Activated naive CD8-positive, alpha-beta T cell treated with anti-CD3 and anti-CD28 coated beads for 36 hours (primary cell): ENCODE data around the gene ST7L. TPM values are rescaled to one million over a fixed set of nuclear protein-coding genes. Genes with fewer than 3 reads are reported as not detected.

Experiments used
- DNase-seq: peaks from one replicate; pipeline ENCODE4 v3.0.0; 2021
- H3K27ac Mint-ChIP-seq: one replicate; pipeline ENCODE4 v1.8.0; 2022; ENCODE audit warnings: mild to moderate bottlenecking, moderate library complexity, mixed read lengths
- H3K27me3 Mint-ChIP-seq: one replicate; pipeline ENCODE4 v1.8.0; 2022; ENCODE audit warnings: mild to moderate bottlenecking, mixed read lengths
- H3K36me3 Mint-ChIP-seq: one replicate; pipeline ENCODE4 v1.8.0; 2021; ENCODE audit warnings: mild to moderate bottlenecking, mixed read lengths
- H3K4me1 Mint-ChIP-seq: one replicate; pipeline ENCODE4 v1.8.0; 2021; ENCODE audit warnings: mixed read lengths
- H3K4me3 Mint-ChIP-seq: one replicate; pipeline ENCODE4 v1.8.0; 2022; ENCODE audit warnings: mild to moderate bottlenecking, moderate library complexity, mixed read lengths
- H3K9me3 Mint-ChIP-seq: one replicate; pipeline ENCODE4 v1.8.0; 2022; ENCODE audit warnings: mixed read lengths
- total RNA-seq, 2 experiments: library from RNA; stranded (reverse); gene quantifications; one replicate each; pipeline ENCODE4 v1.2.3, GENCODE V29; 2021

The ST7L gene
- total RNA-seq, 2 experiments from 2014 or later = 11.4 to 12.7 TPM

DNA sequence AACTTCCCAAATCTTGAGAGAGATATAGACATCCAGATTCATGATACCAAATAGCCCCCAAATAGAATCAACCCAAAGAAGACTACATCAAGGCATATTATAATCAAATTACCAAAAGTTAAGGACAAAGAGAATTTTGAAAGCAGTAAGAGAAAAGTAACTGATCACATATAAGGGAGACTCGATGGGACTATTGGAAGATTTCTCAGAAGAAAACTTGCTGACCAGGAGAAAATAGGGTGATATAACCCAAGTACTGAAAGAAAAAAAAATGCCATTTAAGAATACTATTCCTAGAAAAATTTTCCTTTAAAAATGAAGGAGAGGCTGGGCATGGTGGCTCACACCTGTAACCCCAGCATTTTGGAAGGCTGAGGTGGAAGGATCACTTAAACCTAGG, 140.6 kb downstream of the ST7L start:
- Mint-ChIP-seq H3K36me3 (no peaks in the 10 kb centered on the region), H3K9me3 (peaks cover 27% of the 10 kb centered on the region), H3K27me3 (peaks cover 45% of the 10 kb centered on the region), H3K27ac (no peak overlapping the region), H3K4me1 (no peaks in the 10 kb centered on the region), H3K4me3 (no peak overlapping the region)
- no peak for DNase-seq

- Mint-ChIP-seq H3K27ac (no peak overlapping the region), H3K27me3 (peaks cover 50% of the 10 kb centered on the region), H3K36me3 (no peaks in the 10 kb centered on the region), H3K4me3 (no peak overlapping the region), H3K4me1 (no peaks in the 10 kb centered on the region), H3K9me3 (peaks cover 27% of the 10 kb centered on the region)
- DNase-seq = no peak
Measured at GRCh38 chr1:112477550-112477949, 141.4 kb downstream of the ST7L start.

Other genes with a start within 250 kb of the ST7L start
- gene CTTNBP2NL, start 222.9 kb downstream of the ST7L start, total RNA-seq = 1 to 10 TPM in 1 of 2 experiments, under 1 TPM in 1; 0.54 to 1.5 TPM
- not detected for gene WNT2B, start 110.2 kb downstream of the ST7L start, total RNA-seq
- gene CAPZA1, start 691 bp upstream of the ST7L start, total RNA-seq = 100 to 1,000 TPM; 243 to 245 TPM
- 10 to 100 TPM; 66.1 to 66.4 TPM for gene MOV10, start 55.5 kb upstream of the ST7L start, total RNA-seq
- gene RHOC, start 88.0 kb upstream of the ST7L start, total RNA-seq = 10 to 100 TPM; 23.8 to 26.2 TPM
- under 1 TPM; 0.80 to 0.94 TPM for gene PPM1J, start 96.2 kb upstream of the ST7L start, total RNA-seq